DOHH2 (cell line): ENCODE data around the gene TMEM256.

Experiments used
- EZH2phosphoT487 ChIP-seq: fragments of 200-600 bp; sonication (generic); IDR thresholded peaks from 2 replicates; pipeline ENCODE4 v1.6.1; 2017; ENCODE audit warnings: borderline replicate concordance, mild to moderate bottlenecking, antibody characterized with exemption, low read length, moderate library complexity, mixed read lengths
- TF ChIP-seq, protein P1 (sequence below): fragments of 200-600 bp; sonication (generic); IDR thresholded peaks from one replicate; pipeline ENCODE4 v1.5.1; 2014; ENCODE audit warnings: antibody characterized with exemption, mild to moderate bottlenecking, low read depth, low read length; ENCODE audit not compliant: poor library complexity, severe bottlenecking

DNA sequence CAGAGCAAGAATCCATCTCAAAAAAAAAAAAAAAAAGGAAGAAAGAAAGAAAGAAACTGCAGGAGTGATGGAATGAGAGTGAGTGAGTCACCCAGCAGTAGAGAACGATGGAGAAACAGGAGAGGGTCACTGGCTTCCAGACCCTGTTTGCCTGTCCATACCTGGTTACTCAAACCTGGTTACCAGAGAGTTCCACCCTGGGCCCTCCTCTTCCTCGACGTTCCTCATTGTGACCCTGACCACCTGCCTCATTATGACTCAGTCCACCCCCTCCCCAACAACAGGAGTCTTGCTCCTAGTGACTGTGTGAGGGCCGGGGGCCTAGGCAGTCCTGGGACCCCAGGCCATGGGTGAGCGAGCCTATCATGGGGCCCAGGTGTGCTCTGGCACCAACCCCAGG lies 24.7 kb upstream of the TMEM256 start, which contains the start of gene SPEM3:
- no peak for TF ChIP-seq EZH2phosphoT487
- TF ChIP-seq, protein P1, sequence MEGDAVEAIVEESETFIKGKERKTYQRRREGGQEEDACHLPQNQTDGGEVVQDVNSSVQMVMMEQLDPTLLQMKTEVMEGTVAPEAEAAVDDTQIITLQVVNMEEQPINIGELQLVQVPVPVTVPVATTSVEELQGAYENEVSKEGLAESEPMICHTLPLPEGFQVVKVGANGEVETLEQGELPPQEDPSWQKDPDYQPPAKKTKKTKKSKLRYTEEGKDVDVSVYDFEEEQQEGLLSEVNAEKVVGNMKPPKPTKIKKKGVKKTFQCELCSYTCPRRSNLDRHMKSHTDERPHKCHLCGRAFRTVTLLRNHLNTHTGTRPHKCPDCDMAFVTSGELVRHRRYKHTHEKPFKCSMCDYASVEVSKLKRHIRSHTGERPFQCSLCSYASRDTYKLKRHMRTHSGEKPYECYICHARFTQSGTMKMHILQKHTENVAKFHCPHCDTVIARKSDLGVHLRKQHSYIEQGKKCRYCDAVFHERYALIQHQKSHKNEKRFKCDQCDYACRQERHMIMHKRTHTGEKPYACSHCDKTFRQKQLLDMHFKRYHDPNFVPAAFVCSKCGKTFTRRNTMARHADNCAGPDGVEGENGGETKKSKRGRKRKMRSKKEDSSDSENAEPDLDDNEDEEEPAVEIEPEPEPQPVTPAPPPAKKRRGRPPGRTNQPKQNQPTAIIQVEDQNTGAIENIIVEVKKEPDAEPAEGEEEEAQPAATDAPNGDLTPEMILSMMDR, result no peak
